Activated CD4-positive, alpha-beta T cell treated with anti-CD3 and anti-CD28 coated beads, Interleukin-2, amount 10 ng/mL, durations not matched to agents 24 days and 14 days (primary cell): Measurements from ENCODE around the gene TRNAU1AP. TPM values are rescaled to one million over a fixed set of nuclear protein-coding genes. Genes with fewer than 3 reads are reported as not detected.
"Not testable (repeated sequence)": the region's sequence is repeated elsewhere in the genome, so short reads cannot be mapped to it uniquely, and the experiment has no call there.

ENCODE experiments used
- DNase-seq: peaks from one replicate; pipeline ENCODE4 v3.0.0; 2022
- H3K27ac Mint-ChIP-seq: one replicate; pipeline ENCODE4 v1.8.0; 2022; ENCODE audit warnings: mild to moderate bottlenecking, mixed read lengths
- H3K27me3 Mint-ChIP-seq: one replicate; pipeline ENCODE4 v1.8.0; 2022; ENCODE audit warnings: mixed read lengths
- H3K36me3 Mint-ChIP-seq: one replicate; pipeline ENCODE4 v1.8.0; 2022; ENCODE audit warnings: low read depth, mild to moderate bottlenecking, mixed read lengths
- H3K4me1 Mint-ChIP-seq: one replicate; pipeline ENCODE4 v1.8.0; 2021; ENCODE audit warnings: mixed read lengths
- H3K4me3 Mint-ChIP-seq: one replicate; pipeline ENCODE4 v1.8.0; 2022; ENCODE audit warnings: mild to moderate bottlenecking, moderate library complexity, mixed read lengths
- H3K9me3 Mint-ChIP-seq: one replicate; pipeline ENCODE4 v1.8.0; 2021; ENCODE audit warnings: mixed read lengths
- intact Hi-C: fragments of 100-400 bp; cut with micrococcal nuclease; formaldehyde crosslinking; loops from one replicate; pipeline ENCODE4 v1.15.1; 2023
- total RNA-seq: library from RNA; stranded (reverse); gene quantifications from 2 replicates; pipeline ENCODE4 v1.2.3, GENCODE V29; 2022

TRNAU1AP gene
- total RNA-seq, 1 donor from 2014 or later = 47.5 TPM

DNA sequence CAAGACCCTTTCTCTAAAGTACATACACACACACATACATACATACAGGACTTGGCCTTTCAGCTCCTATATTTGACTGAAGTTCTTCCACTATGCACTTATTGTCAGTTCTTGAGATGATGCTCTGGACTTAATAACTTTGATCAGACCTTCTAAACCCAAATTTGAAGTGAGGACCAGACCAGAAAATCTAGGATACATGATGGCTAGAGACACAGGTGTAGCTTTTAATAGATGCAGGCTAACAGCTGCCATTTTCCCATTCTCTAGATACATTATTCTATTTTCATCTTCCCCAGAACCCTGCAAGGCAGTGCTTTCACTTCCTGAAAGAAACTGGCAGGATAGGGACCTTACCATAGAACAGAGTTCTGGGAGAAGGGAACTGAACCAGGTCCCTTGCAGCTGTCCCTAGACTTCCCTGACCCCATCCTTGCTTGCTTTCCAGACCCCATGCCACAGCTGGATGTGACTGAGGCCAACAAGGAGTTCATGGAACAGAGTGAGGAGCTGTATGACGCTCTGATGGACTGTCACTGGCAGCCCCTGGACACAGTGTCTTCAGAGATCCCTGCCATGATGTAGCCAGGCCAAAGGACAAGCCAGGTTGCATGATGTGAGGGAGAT is 24.3 kb downstream of the TRNAU1AP start:
- Mint-ChIP-seq H3K27me3 (no peaks in the 10 kb centered on the region), H3K4me1 (peaks cover 22% of the 10 kb centered on the region), H3K36me3 (peaks cover 65% of the 10 kb centered on the region), H3K9me3 (no peaks in the 10 kb centered on the region), H3K4me3 (peak overlapping the region; percentile 49), H3K27ac (peak overlapping the region; percentile 72)
- peak; percentile 65 for DNase-seq
- intact Hi-C loops = no loop called here

DNA sequence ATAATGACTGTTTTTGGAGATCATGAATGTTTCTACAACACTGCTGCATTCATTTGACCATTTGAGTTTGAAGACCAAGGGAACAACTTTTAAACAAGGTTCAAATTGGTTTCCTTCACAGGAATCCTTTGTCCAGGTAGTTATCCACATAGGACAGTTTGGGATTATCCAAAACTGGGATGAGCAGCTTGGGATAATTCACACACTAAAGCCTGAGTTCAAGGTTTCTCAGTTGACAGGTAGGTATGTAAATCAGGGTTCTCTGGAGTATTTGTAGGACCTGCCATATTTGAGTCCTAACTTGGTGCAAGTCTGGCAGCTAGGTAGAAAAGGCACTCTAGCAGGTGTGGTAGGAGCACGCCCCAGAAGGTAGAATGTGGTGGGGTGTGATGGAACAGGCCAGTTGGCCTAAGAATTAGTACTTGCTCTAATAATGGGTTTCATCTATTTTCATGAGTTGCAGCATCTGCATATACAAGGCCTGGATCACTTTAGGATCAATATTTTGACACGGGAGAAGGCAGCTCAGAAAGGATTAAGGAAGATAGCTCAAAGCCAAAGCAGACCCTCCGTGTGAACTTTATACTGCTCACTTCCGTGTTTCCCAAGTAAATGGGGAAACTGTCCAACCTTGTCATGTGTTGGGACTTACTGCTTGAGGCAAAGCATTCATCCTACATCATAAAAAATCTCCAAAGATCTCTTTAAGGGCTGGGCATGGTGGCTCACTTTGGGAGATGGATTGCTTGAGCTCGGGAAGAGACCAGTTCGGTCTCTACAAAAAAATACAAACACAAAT is 25.1 kb downstream of the TRNAU1AP start:
- no peaks in the 10 kb centered on the region for H3K27me3 Mint-ChIP-seq
- peak overlapping the region; percentile 72 for H3K27ac Mint-ChIP-seq
- intact Hi-C loops = no loop called here
- H3K36me3 Mint-ChIP-seq = peaks cover 65% of the 10 kb centered on the region
- peaks cover 27% of the 10 kb centered on the region for H3K4me1 Mint-ChIP-seq
- H3K4me3 Mint-ChIP-seq = peak overlapping the region; percentile 49
- DNase-seq = peak; percentile 58
- H3K9me3 Mint-ChIP-seq = no peaks in the 10 kb centered on the region

DNA sequence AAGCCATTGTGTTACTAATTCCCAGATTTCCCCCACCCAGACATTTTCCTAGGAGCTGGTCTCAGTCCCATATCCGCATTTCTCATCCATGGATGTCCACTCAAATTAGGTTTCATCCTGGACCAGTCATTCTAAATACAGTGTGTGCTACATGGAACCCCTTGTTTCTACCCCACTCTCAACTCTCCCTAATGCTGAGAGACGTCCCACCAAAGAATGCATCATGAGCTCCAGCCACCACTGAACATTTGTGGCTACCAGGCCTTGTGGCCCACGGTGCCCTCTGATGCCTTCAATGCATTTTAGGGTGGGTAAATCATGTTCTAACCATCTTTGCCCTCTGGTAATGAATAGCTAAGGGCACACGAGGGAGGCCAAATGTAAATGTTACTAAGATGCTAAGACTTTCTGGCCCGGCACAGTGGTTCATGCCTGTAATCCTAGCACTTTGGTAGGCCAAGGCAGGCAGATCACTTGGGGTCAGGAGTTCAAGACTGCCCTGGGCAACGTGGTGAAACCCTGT is 25.9 kb downstream of the TRNAU1AP start:
- intact Hi-C loops = no loop called here
- H3K36me3 Mint-ChIP-seq = peaks cover 62% of the 10 kb centered on the region
- peaks cover 29% of the 10 kb centered on the region for H3K4me1 Mint-ChIP-seq
- H3K9me3 Mint-ChIP-seq = no peaks in the 10 kb centered on the region
- no peaks in the 10 kb centered on the region for H3K27me3 Mint-ChIP-seq
- H3K4me3 Mint-ChIP-seq = peak overlapping the region; percentile 94
- DNase-seq = peak; percentile 58
- peak overlapping the region; percentile 62 for H3K27ac Mint-ChIP-seq

DNA sequence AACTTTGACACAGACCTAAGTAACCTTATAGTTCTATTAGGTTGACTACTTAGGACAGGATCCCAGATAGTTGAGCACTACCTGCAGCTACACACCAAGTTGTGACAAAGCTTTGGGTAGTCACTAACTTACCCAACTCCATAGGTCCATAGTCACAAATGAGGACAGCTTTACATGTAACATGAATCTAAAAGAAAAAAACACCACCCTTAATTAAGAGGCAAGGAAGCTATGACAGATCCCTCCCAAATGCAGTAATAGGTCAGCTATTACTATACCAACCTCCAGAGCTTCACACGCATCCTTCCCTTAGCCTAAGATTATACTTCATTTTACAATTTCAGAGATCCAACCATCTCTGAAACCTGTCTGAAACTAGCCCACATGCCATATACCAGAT is 26.5 kb downstream of the TRNAU1AP start:
- Mint-ChIP-seq H3K4me3 (peak overlapping the region; percentile 94), H3K4me1 (peaks cover 29% of the 10 kb centered on the region), H3K9me3 (no peaks in the 10 kb centered on the region), H3K27me3 (no peaks in the 10 kb centered on the region), H3K36me3 (peaks cover 60% of the 10 kb centered on the region), H3K27ac (peak overlapping the region; percentile 97)
- intact Hi-C loops = no loop called here
- no peak for DNase-seq

DNA sequence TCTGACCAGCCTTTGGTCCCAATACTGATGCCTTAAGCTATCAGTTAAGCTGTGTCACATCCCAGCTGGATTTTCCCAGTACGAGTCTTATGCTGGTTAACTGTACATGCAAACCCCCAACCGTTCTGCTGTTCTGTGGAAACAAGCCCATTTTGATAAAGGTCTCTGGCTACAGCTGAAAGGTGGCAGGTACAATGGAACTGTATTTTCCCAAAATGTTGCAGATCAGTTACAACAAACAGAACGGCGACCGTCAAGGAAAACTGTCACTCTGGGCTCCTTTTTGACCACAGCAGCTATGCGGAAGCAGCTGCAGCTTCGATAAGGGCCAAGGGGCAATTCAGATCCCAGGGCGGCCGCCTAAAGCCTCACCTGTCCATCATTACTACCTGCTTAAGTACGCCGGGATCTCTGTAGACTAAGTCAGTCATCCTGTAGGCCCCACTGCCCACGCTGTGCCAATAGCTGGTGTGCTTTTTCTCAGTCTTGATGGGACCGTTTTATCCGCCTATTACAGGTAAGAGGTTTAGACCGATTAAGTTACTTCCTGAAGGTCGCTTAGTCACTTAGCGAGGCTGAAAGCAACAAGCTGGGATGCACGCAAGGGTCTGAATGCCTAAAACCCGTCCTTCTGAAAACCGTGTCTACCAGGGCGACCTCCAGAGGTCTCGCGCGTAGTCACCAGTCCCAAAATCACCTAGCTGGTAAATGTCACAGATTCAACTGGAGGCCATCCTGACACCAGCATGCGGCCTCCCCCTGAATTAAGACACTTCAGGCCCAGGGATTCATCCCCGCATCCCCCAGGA is 28.0 kb downstream of the TRNAU1AP start:
- no peak for DNase-seq
- Mint-ChIP-seq H3K9me3 (no peaks in the 10 kb centered on the region), H3K4me3 (peak overlapping the region; percentile 94), H3K36me3 (peaks cover 49% of the 10 kb centered on the region), H3K27me3 (no peaks in the 10 kb centered on the region), H3K27ac (peak overlapping the region; percentile 97), H3K4me1 (peaks cover 29% of the 10 kb centered on the region)
- intact Hi-C loops = loop anchor here (1.0 to 5.0 kb wide), 5 partner anchors 28 to 334 kb away; partner anchors contain the start of genes TAF12, TRNAU1AP and YTHDF2

DNA sequence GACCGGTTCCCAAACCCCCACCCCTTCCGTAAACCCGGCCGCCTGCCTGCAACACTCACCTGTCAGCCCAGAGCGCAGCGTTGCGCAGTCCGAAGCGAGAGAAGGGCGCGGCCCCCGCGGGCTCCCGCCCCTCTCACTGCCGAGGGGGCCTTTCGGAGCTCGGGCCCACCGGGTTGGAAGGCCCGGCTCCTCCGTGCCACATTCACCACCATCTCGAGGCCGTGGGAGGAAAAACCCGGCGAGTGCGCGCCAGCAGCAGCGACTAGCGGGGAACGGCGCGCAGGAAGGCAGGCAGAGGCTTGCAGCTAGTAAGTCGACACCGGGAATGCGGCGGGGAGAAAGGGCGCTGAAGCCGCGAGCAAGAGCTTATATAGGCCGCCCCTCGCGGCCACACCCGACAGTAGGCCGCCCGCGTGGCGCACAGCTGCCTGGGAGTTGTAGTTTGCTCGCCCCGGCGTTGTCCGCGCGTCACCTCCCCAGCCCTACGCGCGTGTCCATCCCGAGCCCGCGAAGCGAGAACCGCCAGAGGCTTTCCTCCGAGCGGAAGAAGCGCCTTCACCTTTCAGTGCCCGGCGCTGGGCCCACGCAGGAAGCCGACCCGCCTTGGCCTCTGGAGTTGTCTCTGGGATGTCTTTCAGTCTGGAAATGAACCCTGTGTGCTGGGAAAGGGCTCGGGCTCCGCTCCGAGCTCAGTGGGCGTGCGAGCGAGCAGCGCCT is 28.8 kb downstream of the TRNAU1AP start:
- Mint-ChIP-seq H3K4me3 (peak overlapping the region; percentile 94), H3K9me3 (no peaks in the 10 kb centered on the region)

DNA sequence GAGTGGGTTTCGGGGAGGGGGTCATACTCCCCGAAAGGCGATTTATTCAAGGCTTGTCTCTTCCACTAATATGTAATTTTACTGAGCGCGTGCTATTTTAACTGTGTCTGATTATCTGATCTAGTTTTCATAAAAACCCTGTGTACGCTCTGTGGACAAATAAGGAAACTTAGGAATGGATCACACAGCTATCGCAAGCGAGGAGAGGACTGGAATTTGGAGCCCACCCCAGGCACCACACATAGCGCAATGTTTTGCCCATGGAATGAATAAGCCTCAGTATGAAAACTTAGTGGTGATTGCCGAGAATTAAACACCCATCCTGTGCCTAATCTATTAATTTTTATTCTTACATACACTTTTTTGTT is 29.3 kb downstream of the TRNAU1AP start:
- intact Hi-C loops = loop anchor here (1.0 to 5.0 kb wide), 2 partner anchors 77 to 335 kb away; no protein-coding TSS in a partner anchor
- H3K36me3 Mint-ChIP-seq = peaks cover 41% of the 10 kb centered on the region
- H3K4me1 Mint-ChIP-seq = peaks cover 29% of the 10 kb centered on the region
- H3K4me3 Mint-ChIP-seq = peak overlapping the region; percentile 94
- no peaks in the 10 kb centered on the region for H3K9me3 Mint-ChIP-seq
- H3K27me3 Mint-ChIP-seq = no peaks in the 10 kb centered on the region
- H3K27ac Mint-ChIP-seq = peak overlapping the region; percentile 97
- DNase-seq = no peak

More for the DNA sequence above, 28.8 kb downstream of the TRNAU1AP start:
- DNase-seq = peak; percentile 98
- intact Hi-C loops = loop anchor here (1.0 to 5.0 kb wide), 6 partner anchors 28 to 334 kb away; partner anchors contain the start of genes TAF12, TRNAU1AP and YTHDF2
- Mint-ChIP-seq H3K27ac (peak overlapping the region; percentile 97), H3K4me1 (peaks cover 29% of the 10 kb centered on the region), H3K27me3 (no peaks in the 10 kb centered on the region), H3K36me3 (peaks cover 47% of the 10 kb centered on the region)

DNA sequence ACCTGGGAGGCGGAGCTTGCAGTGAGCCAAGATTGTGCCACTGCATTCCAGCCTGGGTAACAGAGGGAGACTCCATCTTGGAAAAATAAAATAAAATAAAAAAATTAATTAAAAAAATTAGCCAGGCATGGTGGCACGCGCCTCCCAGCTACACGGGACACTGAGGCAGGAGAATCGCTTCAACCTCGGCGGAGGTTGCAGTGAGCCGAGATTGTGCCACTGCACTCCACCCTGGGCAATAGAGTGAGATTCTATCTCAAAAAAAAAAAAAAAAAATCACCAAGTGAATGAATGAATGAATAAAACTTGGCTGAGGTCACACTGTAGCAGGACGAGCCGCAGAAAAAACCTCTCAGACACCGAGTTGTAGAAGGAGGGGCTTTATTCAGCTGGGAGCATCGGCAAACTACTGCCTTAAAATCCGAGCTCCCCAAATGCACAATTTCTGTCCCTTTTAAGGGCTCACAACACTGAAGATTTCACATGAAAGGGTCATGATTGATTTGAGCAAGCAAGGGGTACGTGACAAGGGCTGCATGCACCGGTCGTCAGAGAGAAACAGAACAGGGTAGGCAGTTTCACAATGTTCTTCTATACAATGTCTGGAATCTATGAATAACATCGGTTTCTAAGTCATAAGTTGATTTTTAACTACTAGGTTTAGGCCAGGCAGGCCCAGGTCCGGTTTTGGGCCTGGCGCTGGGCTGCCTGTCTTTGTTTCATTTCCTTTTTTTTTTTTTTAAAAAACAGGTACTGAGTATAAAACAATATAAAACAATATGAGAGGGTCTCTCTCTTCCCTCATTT is 33.9 kb downstream of the TRNAU1AP start:
- intact Hi-C loops, H3K27ac Mint-ChIP-seq, H3K27me3 Mint-ChIP-seq, H3K9me3 Mint-ChIP-seq, H3K4me3 Mint-ChIP-seq, H3K36me3 Mint-ChIP-seq, DNase-seq, H3K4me1 Mint-ChIP-seq: not testable (repeated sequence)

DNA sequence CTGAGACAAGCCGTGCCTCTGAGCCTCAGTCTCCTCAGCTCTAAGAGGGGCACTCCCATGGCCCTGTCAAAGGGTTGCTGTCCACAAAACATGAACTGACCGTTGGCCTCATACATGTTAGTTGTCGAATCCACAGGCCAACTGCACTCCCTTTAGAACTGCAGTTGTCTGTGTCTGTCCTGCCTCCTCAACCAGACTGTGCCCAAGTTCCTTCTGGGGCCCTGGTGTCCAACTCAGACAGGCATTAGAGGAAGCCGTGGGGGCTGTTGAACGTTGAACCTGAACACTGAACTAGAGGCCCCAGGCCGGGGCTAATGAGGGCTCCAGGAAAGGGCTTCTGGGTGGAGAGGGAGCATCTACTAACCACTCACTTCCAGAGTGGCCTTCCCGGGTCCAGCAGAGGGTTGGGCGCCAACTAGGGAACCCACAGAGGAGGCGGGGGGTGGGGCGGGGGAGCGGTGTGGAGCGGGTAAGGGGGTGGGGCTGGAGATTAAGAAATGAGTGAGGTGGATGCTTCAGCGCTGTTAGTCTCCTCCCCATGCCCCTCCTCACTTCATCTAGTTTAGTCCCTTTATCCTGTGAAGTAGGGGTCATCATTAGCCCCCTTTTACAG is 38.9 kb downstream of the TRNAU1AP start, which contains the start of gene RAB42:
Gene RAB42, plus strand, starts transcription at position 558 of the 613 bp plus-strand sequence. CDS start 247 bp downstream, outside the sequence.
- intact Hi-C loops = no loop called here
- H3K36me3 Mint-ChIP-seq = peaks cover 6% of the 10 kb centered on the region
- no peak for DNase-seq
- H3K4me3 Mint-ChIP-seq = peak within 1 kb of the TSS; percentile 77
- H3K4me1 Mint-ChIP-seq = peaks cover 7% of the 10 kb centered on the region
- no peaks in the 10 kb centered on the region for H3K9me3 Mint-ChIP-seq
- H3K27me3 Mint-ChIP-seq = peaks cover 10% of the 10 kb centered on the region
- no peak within 1 kb of the TSS for H3K27ac Mint-ChIP-seq

DNA sequence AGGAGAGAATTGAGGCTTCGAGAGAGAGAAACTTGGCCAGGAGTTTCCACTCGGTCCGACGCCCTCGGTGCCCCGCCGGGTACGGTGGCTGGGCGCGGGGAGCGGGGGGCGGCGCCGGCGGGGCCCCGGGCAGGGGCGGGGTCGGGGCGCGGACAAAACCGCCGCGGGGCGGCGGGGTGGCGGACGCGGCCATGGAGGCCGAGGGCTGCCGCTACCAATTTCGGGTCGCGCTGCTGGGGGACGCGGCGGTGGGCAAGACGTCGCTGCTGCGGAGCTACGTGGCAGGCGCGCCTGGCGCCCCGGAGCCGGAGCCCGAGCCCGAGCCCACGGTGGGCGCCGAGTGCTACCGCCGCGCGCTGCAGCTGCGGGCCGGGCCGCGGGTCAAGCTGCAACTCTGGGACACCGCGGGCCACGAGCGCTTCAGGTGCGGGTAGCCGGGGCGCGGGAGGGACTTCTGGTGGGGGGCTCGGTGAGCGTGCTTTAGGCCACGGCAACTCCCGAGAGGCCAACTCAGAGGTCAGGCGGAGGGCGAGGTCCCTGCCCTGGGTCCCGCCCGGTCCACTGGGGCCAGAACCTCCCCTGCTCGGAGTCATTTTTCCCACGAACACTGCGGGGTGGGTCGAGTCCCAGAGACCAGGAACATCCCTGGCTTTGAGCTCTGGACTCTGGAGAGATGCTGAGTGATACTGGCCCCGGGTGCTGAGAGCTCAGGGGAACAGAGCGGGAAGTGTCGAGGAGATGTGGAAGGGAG is 39.6 kb downstream of the TRNAU1AP start:
- H3K4me1 Mint-ChIP-seq = peaks cover 7% of the 10 kb centered on the region

DNA sequence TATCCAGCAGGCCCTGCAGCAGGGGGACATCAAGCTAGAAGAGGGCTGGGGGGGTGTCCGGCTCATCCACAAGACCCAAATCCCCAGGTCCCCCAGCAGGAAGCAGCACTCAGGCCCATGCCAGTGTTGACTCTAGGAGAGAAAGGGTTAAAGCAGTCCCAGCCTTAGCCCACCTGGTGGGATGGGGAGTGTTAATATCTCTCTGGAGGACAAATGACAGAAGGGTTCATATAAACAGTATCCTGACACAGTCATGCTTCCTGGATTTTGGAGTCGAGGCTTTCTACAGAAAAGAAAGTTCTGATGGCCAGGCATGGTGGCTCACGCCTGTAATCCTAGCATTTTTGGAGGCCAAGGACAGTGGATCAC is 41.1 kb downstream of the TRNAU1AP start:
- DNase-seq, H3K36me3 Mint-ChIP-seq, intact Hi-C loops, H3K27ac Mint-ChIP-seq, H3K27me3 Mint-ChIP-seq, H3K4me1 Mint-ChIP-seq, H3K4me3 Mint-ChIP-seq, H3K9me3 Mint-ChIP-seq: not testable (repeated sequence)

More for the DNA sequence above, 39.6 kb downstream of the TRNAU1AP start:
- DNase-seq = peak; percentile 75
- intact Hi-C loops = no loop called here
- H3K9me3 Mint-ChIP-seq = no peaks in the 10 kb centered on the region
- peaks cover 10% of the 10 kb centered on the region for H3K27me3 Mint-ChIP-seq
- H3K4me3 Mint-ChIP-seq = peak overlapping the region; percentile 77
- peaks cover 6% of the 10 kb centered on the region for H3K36me3 Mint-ChIP-seq
- H3K27ac Mint-ChIP-seq = no peak overlapping the region
